GM23248 (cell line): Measurements from ENCODE around the gene ANKRD11. TPM values are rescaled to one million over a fixed set of nuclear protein-coding genes. Genes with fewer than 3 reads are reported as not detected.

Experiments used
- DNase-seq: peaks from one replicate; pipeline ENCODE4 v3.0.0-alpha.2; 2015
- H2AFZ ChIP-seq: fragments of 200-600 bp; sonication (generic); 2 replicates; pipeline ENCODE4 v1.6.1; 2016; ENCODE audit warnings: antibody characterized with exemption
- H3F3A ChIP-seq: fragments of 200-600 bp; sonication (generic); 2 replicates; pipeline ENCODE4 v1.6.1; 2016; ENCODE audit warnings: mild to moderate bottlenecking, antibody characterized with exemption, mixed run types; ENCODE audit not compliant: insufficient read depth
- H3K27ac ChIP-seq: fragments of 200-600 bp; sonication (generic); 2 replicates; pipeline ENCODE4 v1.5.1; 2016; ENCODE audit warnings: mild to moderate bottlenecking
- H3K27me3 ChIP-seq: fragments of 200-600 bp; sonication (generic); replicated peaks from 2 replicates; pipeline ENCODE4 v1.6.1; 2016; ENCODE audit warnings: mild to moderate bottlenecking; ENCODE audit not compliant: insufficient read depth
- H3K36me3 ChIP-seq: fragments of 200-600 bp; sonication (generic); 2 replicates; pipeline ENCODE4 v1.6.1; 2016; ENCODE audit warnings: low read depth, mild to moderate bottlenecking
- H3K4me1 ChIP-seq: fragments of 200-600 bp; sonication (generic); 2 replicates; pipeline ENCODE4 v1.6.1; 2016; ENCODE audit warnings: mild to moderate bottlenecking; ENCODE audit not compliant: insufficient read depth
- H3K4me2 ChIP-seq: fragments of 200-600 bp; sonication (generic); one replicate; pipeline ENCODE4 v1.6.1; 2016; ENCODE audit warnings: mild to moderate bottlenecking; ENCODE audit not compliant: unreplicated experiment
- H3K4me3 ChIP-seq: fragments of 200-600 bp; sonication (generic); 2 replicates; pipeline ENCODE4 v1.5.1; 2016; ENCODE audit warnings: mild to moderate bottlenecking
- H3K79me2 ChIP-seq: fragments of 200-600 bp; sonication (generic); 2 replicates; pipeline ENCODE4 v1.6.1; 2016; ENCODE audit warnings: mild to moderate bottlenecking; ENCODE audit not compliant: insufficient read depth
- H3K9ac ChIP-seq: fragments of 200-600 bp; sonication (generic); 2 replicates; pipeline ENCODE4 v1.6.1; 2016; ENCODE audit warnings: mild to moderate bottlenecking
- H3K9me2 ChIP-seq: fragments of 200-600 bp; sonication (generic); 2 replicates; pipeline ENCODE4 v1.6.1; 2016; ENCODE audit warnings: mixed run types, mild to moderate bottlenecking, moderate library complexity; ENCODE audit not compliant: insufficient read depth
- H3K9me3 ChIP-seq: fragments of 200-600 bp; sonication (generic); one replicate; pipeline ENCODE4 v1.6.1; 2017; ENCODE audit warnings: low read depth
- H4K20me1 ChIP-seq: fragments of 200-600 bp; sonication (generic); 2 replicates; pipeline ENCODE4 v1.6.0; 2016; ENCODE audit not compliant: insufficient read depth
- EZH2 ChIP-seq: fragments of 200-600 bp; sonication (generic); IDR thresholded peaks from 2 replicates; pipeline ENCODE4 v1.6.1; 2018; ENCODE audit warnings: antibody characterized with exemption, mild to moderate bottlenecking; ENCODE audit not compliant: insufficient read depth, poor library complexity, severe bottlenecking
- EZH2phosphoT487 ChIP-seq: fragments of 200-600 bp; sonication (generic); IDR thresholded peaks from 2 replicates; pipeline ENCODE4 v1.6.1; 2018; ENCODE audit warnings: antibody characterized with exemption, moderate library complexity, mild to moderate bottlenecking, low read depth; ENCODE audit not compliant: insufficient read depth
- WGBS, 2 experiments: methylation state at CpG; one replicate each; pipeline ENCODE4 v1.1.6; 2015 to 2017; ENCODE audit warnings: low lambda C conversion rate in 2 of 2, low coverage in 1 of 2; ENCODE audit errors: missing lambda C conversion rate in 2 of 2; 5-methylcytosine and 5-hydroxymethylcytosine counted together
- in situ Hi-C: fragments of 300-500 bp; cut with MboI; formaldehyde crosslinking; loops from 2 replicates; pipeline ENCODE4 v1.15.0; 2020
- polyA plus RNA-seq: library from polyadenylated mRNA; unstranded; fragments of >200 nt; fragmentation: Nextera tagmentation; extraction: Ambion mirVana; gene quantifications from 2 replicates; pipeline ENCODE4 v1.2.1, GENCODE V29; 2016
- total RNA-seq: library from RNA; depleted of rRNA; stranded (reverse); fragments of >200 nt; shearing (Covaris generic); gene quantifications from 2 replicates; pipeline ENCODE4 v1.2.3, GENCODE V29; 2014

Gene ANKRD11
- total and polyA plus RNA-seq, 2 experiments from 2014 or later = 39.3 to 84.7 TPM

DNA sequence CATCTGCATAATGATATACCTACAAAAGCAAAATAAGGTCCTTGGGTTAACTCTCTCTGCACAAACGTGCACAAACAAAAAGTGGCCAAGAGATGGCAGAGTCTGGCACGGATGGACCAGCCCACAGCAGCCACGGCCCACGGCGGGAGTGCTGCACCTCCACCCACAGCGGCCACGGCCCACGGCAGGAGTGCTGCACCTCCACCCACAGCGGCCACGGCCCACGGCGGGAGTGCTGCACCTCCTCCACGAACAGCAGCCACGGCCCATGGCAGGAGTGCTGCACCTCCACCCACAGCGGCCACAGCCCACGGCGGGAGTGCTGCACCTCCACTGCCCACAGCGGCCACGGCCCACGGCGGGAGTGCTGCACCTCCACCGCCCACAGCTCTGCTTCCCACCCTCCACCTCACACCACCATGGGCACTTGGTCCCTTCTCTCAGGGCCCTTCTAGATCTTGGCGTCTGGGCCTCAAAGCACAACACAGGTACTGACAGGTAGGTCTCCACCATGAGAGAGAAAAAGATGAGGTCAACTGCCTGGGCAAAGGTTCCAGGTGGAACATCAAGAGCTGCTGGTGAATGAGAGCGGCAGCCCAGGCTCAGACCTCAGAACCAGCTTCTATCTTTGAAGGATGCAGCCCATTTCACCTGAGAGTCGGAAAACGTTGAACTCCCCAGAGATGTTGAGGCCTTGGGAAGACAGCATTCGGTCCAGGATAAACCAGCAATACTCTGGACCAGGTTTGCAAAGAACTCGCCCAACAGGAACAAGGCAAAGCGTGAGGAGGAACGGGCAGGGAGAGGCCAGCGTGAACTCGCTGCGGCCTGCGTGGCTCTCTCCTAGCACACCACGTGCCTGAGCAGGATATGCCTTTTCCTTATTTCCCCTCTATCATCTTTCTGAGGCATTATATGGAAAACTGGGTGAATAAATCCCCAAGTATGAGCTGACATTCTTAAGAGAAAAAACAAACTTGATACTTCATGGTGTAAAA is 148.4 kb downstream of the ANKRD11 start:
- Histone ChIP-seq H3K36me3 (no peaks in the 10 kb centered on the region), H3K9ac (no peak overlapping the region), H3K79me2 (peaks cover 100% of the 10 kb centered on the region), H3K27me3 (no peaks in the 10 kb centered on the region), H3F3A (peaks cover 22% of the 10 kb centered on the region; the same call in 1 of the 2 replicates), H3K9me2 (no peaks in the 10 kb centered on the region), H2AFZ (no peak overlapping the region), H4K20me1 (peaks cover 64% of the 10 kb centered on the region), H3K27ac (no peak overlapping the region), H3K4me3 (no peak overlapping the region), H3K4me2 (no peak overlapping the region), H3K4me1 (peaks cover 20% of the 10 kb centered on the region), H3K9me3 (no peaks in the 10 kb centered on the region)
- WGBS, 2 experiments = 84 to 85% methylated on average over 25 to 35 of the region's 35 CpGs
- no peak for DNase-seq
- no peak for TF ChIP-seq EZH2phosphoT487
- no peak for TF ChIP-seq EZH2
- in situ Hi-C loops = loop anchor here (10.0 kb wide), 1 partner anchor 163 kb away; the partner anchor contains the start of gene SPG7

DNA sequence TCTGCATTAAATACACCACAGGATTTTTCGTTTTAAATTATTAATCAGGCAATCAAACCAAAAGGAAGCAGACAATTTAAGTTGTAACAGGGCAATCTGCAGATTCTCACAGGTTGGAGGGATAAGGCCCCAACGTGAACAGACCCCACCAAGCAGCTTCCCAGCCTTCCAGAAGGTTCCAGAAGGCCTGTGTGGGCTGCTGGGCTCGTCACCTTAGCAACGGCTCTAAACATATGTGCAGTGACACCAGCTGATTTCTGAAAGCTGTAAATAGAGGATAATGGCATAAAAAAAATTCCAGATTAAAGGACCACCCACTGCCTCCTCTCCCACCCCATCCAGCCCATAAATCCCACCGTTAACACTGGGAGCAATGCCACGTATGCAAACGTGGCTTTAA is 149.1 kb downstream of the ANKRD11 start:
- Histone ChIP-seq H3K9me2 (no peaks in the 10 kb centered on the region), H3F3A (peaks cover 21% of the 10 kb centered on the region; the same call in 1 of the 2 replicates), H3K27me3 (no peaks in the 10 kb centered on the region), H3K4me3 (no peak overlapping the region), H3K79me2 (peaks cover 100% of the 10 kb centered on the region), H3K4me2 (no peak overlapping the region), H3K9me3 (no peaks in the 10 kb centered on the region), H4K20me1 (peaks cover 57% of the 10 kb centered on the region), H3K9ac (no peak overlapping the region), H3K36me3 (no peaks in the 10 kb centered on the region), H3K27ac (peak overlapping the region; percentile 17; the same call in 1 of the 2 replicates), H2AFZ (no peak overlapping the region), H3K4me1 (peaks cover 20% of the 10 kb centered on the region)
- in situ Hi-C loops = loop anchor here (10.0 kb wide), 1 partner anchor 164 kb away; the partner anchor contains the start of gene SPG7
- TF ChIP-seq EZH2phosphoT487 (no peak), EZH2 (no peak)
- WGBS, 2 experiments = 51 to 53% methylated on average over 7 of the region's 7 CpGs
- no peak for DNase-seq

DNA sequence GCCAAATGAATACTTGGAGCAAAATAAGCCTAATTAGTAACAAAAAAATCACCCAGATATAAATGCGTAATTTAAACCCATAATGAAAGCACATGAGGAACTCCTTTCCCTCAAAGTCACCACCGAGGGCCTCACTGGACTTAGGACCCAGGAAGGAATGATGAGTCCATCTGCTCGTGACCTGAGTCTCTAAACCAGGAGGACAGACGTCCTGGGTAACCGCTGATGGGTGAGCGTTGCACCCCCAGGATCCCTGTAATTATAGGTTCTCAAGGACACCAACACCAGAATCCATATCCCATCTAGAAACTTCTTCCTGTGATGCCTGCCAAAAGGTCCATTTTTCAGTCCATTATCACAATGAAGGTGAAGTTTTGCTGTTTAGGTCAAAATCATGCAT is 151.5 kb downstream of the ANKRD11 start:
- peaks cover 100% of the 10 kb centered on the region for H3K79me2 ChIP-seq
- H3K27me3 ChIP-seq = no peaks in the 10 kb centered on the region
- DNase-seq = no peak
- no peak overlapping the region for H3K4me3 ChIP-seq
- H3K4me2 ChIP-seq = no peak overlapping the region
- no peaks in the 10 kb centered on the region for H3K36me3 ChIP-seq
- H4K20me1 ChIP-seq = peaks cover 68% of the 10 kb centered on the region
- WGBS, 2 experiments = 75 to 79% methylated on average over 6 of the region's 6 CpGs
- H3K27ac ChIP-seq = no peak overlapping the region
- peaks cover 19% of the 10 kb centered on the region; the same call in 1 of the 2 replicates for H3F3A ChIP-seq
- in situ Hi-C loops = no loop called here
- TF ChIP-seq EZH2 (no peak), EZH2phosphoT487 (no peak)
- H3K4me1 ChIP-seq = peaks cover 14% of the 10 kb centered on the region
- no peaks in the 10 kb centered on the region for H3K9me3 ChIP-seq
- no peaks in the 10 kb centered on the region for H3K9me2 ChIP-seq
- H3K9ac ChIP-seq = no peak overlapping the region
- H2AFZ ChIP-seq = no peak overlapping the region

DNA sequence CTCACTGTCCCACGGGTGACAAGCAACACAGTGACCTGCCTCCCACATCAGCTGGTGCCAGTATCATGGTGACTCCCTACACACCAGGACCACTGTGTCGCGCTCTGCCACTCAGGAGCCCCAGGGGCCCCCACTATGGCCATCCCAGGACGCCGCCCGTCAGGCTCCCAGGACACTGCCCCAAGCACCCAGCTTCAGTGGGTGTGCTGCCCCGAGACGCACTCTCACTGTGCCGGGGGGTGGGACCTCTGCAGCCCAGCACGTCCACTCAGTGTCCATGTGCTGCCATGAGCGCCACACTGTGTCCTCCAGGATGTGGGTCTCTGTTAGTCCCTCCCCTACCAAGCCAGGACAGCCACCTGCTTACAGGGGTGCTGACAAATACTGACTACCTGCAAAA is 152.4 kb downstream of the ANKRD11 start:
- 93 to 94% methylated on average over 10 to 11 of the region's 11 CpGs for WGBS, 2 experiments
- in situ Hi-C loops = no loop called here
- peaks cover 100% of the 10 kb centered on the region for H3K79me2 ChIP-seq
- peaks cover 12% of the 10 kb centered on the region for H3K4me1 ChIP-seq
- peaks cover 19% of the 10 kb centered on the region; the same call in 1 of the 2 replicates for H3F3A ChIP-seq
- no peaks in the 10 kb centered on the region for H3K27me3 ChIP-seq
- no peak overlapping the region for H3K4me3 ChIP-seq
- H4K20me1 ChIP-seq = peaks cover 66% of the 10 kb centered on the region
- no peak for TF ChIP-seq EZH2phosphoT487
- TF ChIP-seq EZH2 = no peak
- H3K9ac ChIP-seq = no peak overlapping the region
- H3K36me3 ChIP-seq = no peaks in the 10 kb centered on the region
- H3K9me3 ChIP-seq = no peaks in the 10 kb centered on the region
- H3K9me2 ChIP-seq = no peaks in the 10 kb centered on the region
- DNase-seq = no peak
- no peak overlapping the region for H2AFZ ChIP-seq
- no peak overlapping the region for H3K27ac ChIP-seq
- H3K4me2 ChIP-seq = no peak overlapping the region
